HG02798 (cell line): Measurements from ENCODE around the gene RERE.
"Not testable (repeated sequence)": the region's sequence is repeated elsewhere in the genome, so short reads cannot be mapped to it uniquely, and the experiment has no call there.

Source experiments
- ATAC-seq: cut with Tn5 transposase; IDR thresholded peaks from one replicate; pipeline ENCODE4 v1.9.1; 2021; ENCODE audit warnings: mild to moderate bottlenecking; ENCODE audit not compliant: unreplicated experiment, poor library complexity

The RERE gene

GRCh38 chr1:8448911-8449661 lies 368.4 kb downstream of the RERE start:
- ATAC-seq: no peak

GRCh38 chr1:8448505-8448904 lies 368.9 kb downstream of the RERE start:
- not testable (repeated sequence) for ATAC-seq

- ATAC-seq: no peak
These were observed 369.8 kb downstream of the RERE start for GRCh38 chr1:8447616-8448150.

GRCh38 chr1:8446119-8446518 lies 371.3 kb downstream of the RERE start:
- not testable (repeated sequence) for ATAC-seq

- no peak for ATAC-seq
These were observed 373.8 kb downstream of the RERE start for GRCh38 chr1:8443558-8444194.

GRCh38 chr1:8441426-8441825 lies 376.0 kb downstream of the RERE start:
- ATAC-seq: no peak

GRCh38 chr1:8439015-8439702 lies 378.3 kb downstream of the RERE start:
- ATAC-seq: no peak

- no peak for ATAC-seq
These were observed 379.0 kb downstream of the RERE start for GRCh38 chr1:8438489-8438888.

GRCh38 chr1:8437347-8437746 lies 380.1 kb downstream of the RERE start:
- no peak for ATAC-seq

GRCh38 chr1:8435569-8436071 lies 381.8 kb downstream of the RERE start:
- ATAC-seq: no peak

- ATAC-seq: no peak
These were observed 383.3 kb downstream of the RERE start for GRCh38 chr1:8434101-8434500.

GRCh38 chr1:8431784-8432183 lies 385.7 kb downstream of the RERE start:
- no peak for ATAC-seq

- ATAC-seq: no peak
These were observed 386.4 kb downstream of the RERE start for GRCh38 chr1:8431019-8431418.

- no peak for ATAC-seq
These were observed 387.0 kb downstream of the RERE start for GRCh38 chr1:8430476-8430875.

GRCh38 chr1:8429549-8430110 lies 387.8 kb downstream of the RERE start:
- no peak for ATAC-seq

- ATAC-seq: no peak
These were observed 389.0 kb downstream of the RERE start for GRCh38 chr1:8428441-8428840.

- no peak for ATAC-seq
These were observed 389.5 kb downstream of the RERE start for GRCh38 chr1:8427986-8428385.

GRCh38 chr1:8427493-8427892 lies 389.9 kb downstream of the RERE start:
- peak; percentile 74 for ATAC-seq

GRCh38 chr1:8426996-8427395 lies 390.4 kb downstream of the RERE start:
- ATAC-seq: no peak

- ATAC-seq: no peak
These were observed 391.7 kb downstream of the RERE start for GRCh38 chr1:8425781-8426161.
